SH-SY5Y (cell line): ENCODE data around the gene CALML4.

Experiments used
- GATA2 ChIP-seq: IDR thresholded peaks from 2 replicates; pipeline ENCODE4 v1.6.1; 2011; ENCODE audit warnings: mild to moderate bottlenecking, low read depth, low read length
- GATA3 ChIP-seq: IDR thresholded peaks from 2 replicates; pipeline ENCODE4 v1.6.1; 2011; ENCODE audit warnings: low read depth, mild to moderate bottlenecking, low read length, moderate library complexity

DNA sequence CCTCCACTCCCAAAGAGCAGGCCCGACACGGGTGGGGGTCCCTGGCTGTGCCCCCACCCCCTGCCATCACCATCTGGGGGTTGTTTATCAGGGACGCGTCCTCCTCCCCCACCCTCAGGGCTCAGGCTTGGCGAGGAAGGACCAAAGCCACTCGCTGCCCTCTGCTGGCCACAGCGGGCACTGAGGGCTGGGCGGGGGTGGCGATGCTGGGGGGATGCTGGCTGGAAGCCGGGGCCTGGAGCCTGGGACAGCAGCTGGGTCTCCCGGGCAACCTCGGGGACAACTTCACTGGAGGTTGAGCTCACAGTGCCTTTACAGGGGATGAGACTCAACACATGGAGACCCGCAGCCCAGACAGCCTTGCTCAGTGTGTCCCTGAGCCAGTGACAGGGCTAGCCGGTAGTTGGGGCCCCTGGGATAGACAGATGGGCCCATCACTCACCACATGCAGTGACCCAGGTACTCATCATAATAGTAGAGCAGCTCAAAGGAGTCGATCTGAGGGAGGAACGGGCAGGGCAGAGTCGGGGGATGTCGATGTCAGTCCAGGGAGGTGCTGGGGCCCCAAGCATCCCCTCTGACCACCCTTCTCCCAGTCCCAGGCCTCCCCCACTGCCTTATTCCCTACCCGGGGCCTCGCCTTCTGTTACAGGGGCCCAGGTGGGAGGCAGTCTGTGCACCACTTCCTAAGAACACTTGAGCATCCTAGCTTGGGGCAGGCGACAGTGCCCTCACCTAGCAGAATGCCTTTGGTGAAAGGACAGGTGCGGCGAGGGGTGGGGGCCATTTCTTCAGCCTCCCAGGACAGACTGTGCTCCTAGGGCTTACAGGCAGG lies 5.9 kb upstream of the CALML4 start:
- TF ChIP-seq GATA2 (no peak), GATA3 (no peak)
